ENCODE data around the gene MUCL1.
"Not testable (repeated sequence)": the region's sequence is repeated elsewhere in the genome, so short reads cannot be mapped to it uniquely, and the experiment has no call there.

- not testable (repeated sequence) for TF ChIP-seq EP300, CTCF, POLR2AphosphoS5, POLR2A (IDR thresholded peaks at IDR 0.05)
Measured at GRCh38 chr12:54888428-54888827, 34.1 kb downstream of the MUCL1 start.
